Astrocyte (in vitro differentiated cells and primary cell): ENCODE measurements around the gene KCNQ5.

ENCODE experiments used
- CTCF ChIP-seq: IDR thresholded peaks from 2 replicates; pipeline ENCODE4 v1.5.1; 2011; ENCODE audit warnings: low read depth, mild to moderate bottlenecking, inconsistent platforms, low read length, moderate library complexity; ENCODE audit not compliant: insufficient read depth
- EZH2 ChIP-seq: IDR thresholded peaks from 2 replicates; pipeline ENCODE4 v1.6.1; 2012; ENCODE audit warnings: mild to moderate bottlenecking, low read length, inconsistent platforms; ENCODE audit not compliant: insufficient read depth

GRCh38 chr6:73083886-73084285 is 462.0 kb downstream of the KCNQ5 start:
- TF ChIP-seq CTCF (no peak), EZH2 (no peak)
